Endodermal cell (in vitro differentiated cells): Measurements from ENCODE around the gene UROC1. TPM values are rescaled to one million over a fixed set of nuclear protein-coding genes. Genes with fewer than 3 reads are reported as not detected.

Experiments
- DNase-seq: peaks from one replicate; pipeline ENCODE4 v3.0.0-alpha.2; 2017
- H3K27ac ChIP-seq: 2 replicates; pipeline ENCODE4 v1.5.1; 2013; ENCODE audit warnings: mild to moderate bottlenecking, low read depth, low read length, moderate library complexity
- H3K27me3 ChIP-seq: 2 replicates; pipeline ENCODE4 v1.6.1; 2013; ENCODE audit warnings: mild to moderate bottlenecking, low read length, moderate library complexity; ENCODE audit not compliant: insufficient read depth, control insufficient read depth, poor library complexity, severe bottlenecking
- H3K36me3 ChIP-seq: 2 replicates; pipeline ENCODE4 v1.7.0; 2013; ENCODE audit warnings: mild to moderate bottlenecking, low read length, moderate library complexity; ENCODE audit not compliant: control insufficient read depth, insufficient read depth
- H3K4me1 ChIP-seq: one replicate; pipeline ENCODE4 v1.7.0; 2013; ENCODE audit warnings: low read length; ENCODE audit not compliant: control insufficient read depth, insufficient read depth
- H3K4me3 ChIP-seq: 2 replicates; pipeline ENCODE4 v1.5.1; 2013; ENCODE audit warnings: mild to moderate bottlenecking, low read length, moderate library complexity
- H3K9ac ChIP-seq: 2 replicates; pipeline ENCODE4 v1.6.1; 2013; ENCODE audit warnings: mild to moderate bottlenecking, low read length, moderate library complexity; ENCODE audit not compliant: poor library complexity, severe bottlenecking; ENCODE audit errors: extremely low read depth
- H3K9me3 ChIP-seq: 2 replicates; pipeline ENCODE4 v1.6.1; 2013; ENCODE audit warnings: mild to moderate bottlenecking, low read length, moderate library complexity; ENCODE audit not compliant: control insufficient read depth
- H3K27ac Mint-ChIP-seq: 2 replicates; pipeline ENCODE4 v1.8.0; 2020; ENCODE audit warnings: mixed read lengths
- H3K27me3 Mint-ChIP-seq: 2 replicates; pipeline ENCODE4 v1.8.0; 2021; ENCODE audit warnings: mild to moderate bottlenecking, mixed read lengths; ENCODE audit not compliant: insufficient read depth
- H3K36me3 Mint-ChIP-seq: 2 replicates; pipeline ENCODE4 v1.8.0; 2020; ENCODE audit warnings: low read depth, mixed read lengths
- H3K4me1 Mint-ChIP-seq: 2 replicates; pipeline ENCODE4 v1.8.0; 2020; ENCODE audit warnings: mixed read lengths
- H3K4me3 Mint-ChIP-seq: 2 replicates; pipeline ENCODE4 v1.8.0; 2020; ENCODE audit warnings: mild to moderate bottlenecking, moderate library complexity, mixed read lengths
- H3K9me3 Mint-ChIP-seq: 2 replicates; pipeline ENCODE4 v1.8.0; 2020; ENCODE audit warnings: mild to moderate bottlenecking, mixed read lengths
- whole genome bisulfite sequencing, 2 experiments: methylation state at CpG; one replicate each; pipeline versions ENCODE4 v1.1.5 to v1.1.7; 2013; ENCODE audit warnings: missing lambda C conversion rate in 2 of 2, mixed read lengths in 1 of 2; ENCODE audit not compliant: insufficient coverage in 1 of 2, insufficient read length in 1 of 2; 5-methylcytosine and 5-hydroxymethylcytosine counted together
- total RNA-seq, 2 donors: library from RNA; stranded (reverse); fragmentation: NEBNext Ultra II Directional in 1 of 2; extraction: Animal tissue kit (Norgen Biotek cat#: 25700) in 1 of 2; gene quantifications; 2 replicates in 1 of 2; 3 replicates in 1 of 2; pipeline ENCODE4 v1.2.1, GENCODE V29; 2021
- TF ChIP-seq, protein P1 (sequence below): fragments of 200-600 bp; sonication (generic); conservative IDR thresholded peaks from 2 replicates; pipeline ENCODE4 v1.5.0; 2021; ENCODE audit warnings: antibody characterized with exemption, mild to moderate bottlenecking

The UROC1 gene
- total RNA-seq, 2 donors from 2014 or later, result not detected

DNA sequence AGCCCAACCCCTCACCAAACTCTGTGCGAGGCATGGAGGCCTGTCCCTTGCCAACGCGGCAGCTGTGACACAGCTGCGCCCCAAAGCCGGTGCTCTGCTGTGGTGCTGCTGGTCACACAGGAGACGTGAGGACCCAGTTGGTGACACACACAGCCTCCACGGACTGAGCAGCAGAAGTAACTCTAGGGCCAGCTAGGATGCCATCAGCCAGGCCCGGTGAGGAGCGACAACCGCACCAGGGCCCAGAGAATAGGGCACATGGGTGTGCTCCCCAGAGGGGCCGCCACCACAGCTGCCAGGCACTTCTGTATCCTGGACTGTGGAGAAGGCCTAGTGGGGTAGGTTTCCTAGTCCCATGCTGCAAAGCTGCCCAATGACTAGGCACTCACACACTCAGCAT, 52.6 kb downstream of the UROC1 start:
- H3K4me3 Mint-ChIP-seq, result no peak overlapping the region
- Histone ChIP-seq H3K4me1 (no peaks in the 10 kb centered on the region), H3K27ac (no peak overlapping the region), H3K4me3 (no peak overlapping the region), H3K27me3 (no peaks in the 10 kb centered on the region), H3K36me3 (peaks cover 92% of the 10 kb centered on the region), H3K9ac (no peak overlapping the region), H3K9me3 (no peaks in the 10 kb centered on the region)
- DNase-seq, result no peak
- H3K4me1 Mint-ChIP-seq, result peaks cover 16% of the 10 kb centered on the region
- 93 to 96% methylated on average over 9 to 11 of the region's 11 CpGs for WGBS, 2 experiments
- H3K36me3 Mint-ChIP-seq, result peaks cover 80% of the 10 kb centered on the region
- peak overlapping the region; percentile 85 for H3K27ac Mint-ChIP-seq
- H3K9me3 Mint-ChIP-seq, result no peaks in the 10 kb centered on the region
- TF ChIP-seq, protein P1, sequence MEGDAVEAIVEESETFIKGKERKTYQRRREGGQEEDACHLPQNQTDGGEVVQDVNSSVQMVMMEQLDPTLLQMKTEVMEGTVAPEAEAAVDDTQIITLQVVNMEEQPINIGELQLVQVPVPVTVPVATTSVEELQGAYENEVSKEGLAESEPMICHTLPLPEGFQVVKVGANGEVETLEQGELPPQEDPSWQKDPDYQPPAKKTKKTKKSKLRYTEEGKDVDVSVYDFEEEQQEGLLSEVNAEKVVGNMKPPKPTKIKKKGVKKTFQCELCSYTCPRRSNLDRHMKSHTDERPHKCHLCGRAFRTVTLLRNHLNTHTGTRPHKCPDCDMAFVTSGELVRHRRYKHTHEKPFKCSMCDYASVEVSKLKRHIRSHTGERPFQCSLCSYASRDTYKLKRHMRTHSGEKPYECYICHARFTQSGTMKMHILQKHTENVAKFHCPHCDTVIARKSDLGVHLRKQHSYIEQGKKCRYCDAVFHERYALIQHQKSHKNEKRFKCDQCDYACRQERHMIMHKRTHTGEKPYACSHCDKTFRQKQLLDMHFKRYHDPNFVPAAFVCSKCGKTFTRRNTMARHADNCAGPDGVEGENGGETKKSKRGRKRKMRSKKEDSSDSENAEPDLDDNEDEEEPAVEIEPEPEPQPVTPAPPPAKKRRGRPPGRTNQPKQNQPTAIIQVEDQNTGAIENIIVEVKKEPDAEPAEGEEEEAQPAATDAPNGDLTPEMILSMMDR, result no peak
- H3K27me3 Mint-ChIP-seq, result no peaks in the 10 kb centered on the region

GRCh38 chr3:126464494-126464893, 53.1 kb downstream of the UROC1 start:
- H3K9me3 Mint-ChIP-seq, result no peaks in the 10 kb centered on the region
- TF ChIP-seq, protein P1, result no peak
- no peak overlapping the region for H3K4me3 Mint-ChIP-seq
- peaks cover 80% of the 10 kb centered on the region for H3K36me3 Mint-ChIP-seq
- Histone ChIP-seq H3K27ac (no peak overlapping the region), H3K9me3 (no peaks in the 10 kb centered on the region), H3K27me3 (no peaks in the 10 kb centered on the region), H3K9ac (no peak overlapping the region), H3K4me1 (no peaks in the 10 kb centered on the region), H3K4me3 (no peak overlapping the region), H3K36me3 (peaks cover 92% of the 10 kb centered on the region)
- H3K27me3 Mint-ChIP-seq, result no peaks in the 10 kb centered on the region
- peak overlapping the region; percentile 41 for H3K27ac Mint-ChIP-seq
- H3K4me1 Mint-ChIP-seq, result peaks cover 12% of the 10 kb centered on the region
- no peak for DNase-seq
- WGBS, 2 experiments, result 54 to 77% methylated on average over 1 to 4 of the region's 4 CpGs

DNA sequence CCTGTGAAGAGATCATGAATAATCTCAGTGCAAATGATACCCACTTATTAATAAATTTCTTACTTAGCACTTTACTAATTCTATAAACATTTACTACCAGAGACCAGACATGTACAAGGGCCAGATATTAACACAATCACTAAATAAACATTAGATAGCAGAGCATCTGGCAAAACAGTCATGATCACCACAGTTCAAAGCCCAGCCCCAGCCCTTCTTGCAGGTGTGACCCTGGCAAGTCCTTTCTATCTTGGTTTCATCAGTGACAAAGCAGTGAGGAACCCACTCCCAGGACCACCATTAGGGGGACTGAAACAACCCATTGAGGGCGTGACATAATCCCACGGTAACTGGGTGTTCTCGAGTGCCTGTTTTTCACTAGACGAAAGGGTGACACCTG, 53.5 kb downstream of the UROC1 start:
- no peaks in the 10 kb centered on the region for H3K27me3 ChIP-seq
- Mint-ChIP-seq H3K4me1 (peaks cover 9% of the 10 kb centered on the region), H3K27me3 (no peaks in the 10 kb centered on the region), H3K9me3 (no peaks in the 10 kb centered on the region), H3K27ac (no peak overlapping the region), H3K4me3 (no peak overlapping the region), H3K36me3 (peaks cover 76% of the 10 kb centered on the region)
- DNase-seq, result peak; percentile 22
- TF ChIP-seq, protein P1, result no peak
- H3K9me3 ChIP-seq, result no peaks in the 10 kb centered on the region
- H3K4me1 ChIP-seq, result no peaks in the 10 kb centered on the region
- H3K27ac ChIP-seq, result no peak overlapping the region
- 92 to 100% methylated on average over 3 to 4 of the region's 4 CpGs for WGBS, 2 experiments
- no peak overlapping the region for H3K9ac ChIP-seq
- peaks cover 92% of the 10 kb centered on the region for H3K36me3 ChIP-seq
- H3K4me3 ChIP-seq, result no peak overlapping the region
